T1000 (cell line): Measurements from ENCODE around the gene FSTL4.
A peak's percentile ranks its signal among the peaks of the same experiment; 100 is the strongest.

Experiments
- DNase-seq: peaks from one replicate; lab custom pipeline; 2025; ENCODE audit warnings: mixed read lengths; lab: John Stamatoyannopoulos, UW

The FSTL4 gene

DNA sequence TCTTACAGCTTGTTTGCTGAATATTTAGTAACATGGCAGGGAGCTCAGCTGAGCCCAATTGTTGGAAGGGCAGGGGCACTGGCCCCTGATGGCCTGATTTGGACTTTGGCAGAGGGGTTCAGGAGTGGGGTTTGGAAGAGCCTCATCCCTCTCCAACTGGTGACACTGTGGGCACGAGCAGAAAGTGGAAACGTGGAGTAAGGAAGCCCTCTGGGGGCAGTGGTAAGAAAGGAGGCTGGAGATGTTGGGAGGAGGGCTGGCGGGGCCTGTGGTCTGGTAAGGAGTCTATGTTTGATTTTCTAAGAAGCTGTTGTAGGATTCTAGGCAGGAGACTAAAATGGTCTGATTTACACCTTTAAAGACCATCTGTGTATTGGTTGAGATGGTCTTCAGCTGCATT, 351.6 kb downstream of the FSTL4 start:
- DNase-seq = no peak

DNA sequence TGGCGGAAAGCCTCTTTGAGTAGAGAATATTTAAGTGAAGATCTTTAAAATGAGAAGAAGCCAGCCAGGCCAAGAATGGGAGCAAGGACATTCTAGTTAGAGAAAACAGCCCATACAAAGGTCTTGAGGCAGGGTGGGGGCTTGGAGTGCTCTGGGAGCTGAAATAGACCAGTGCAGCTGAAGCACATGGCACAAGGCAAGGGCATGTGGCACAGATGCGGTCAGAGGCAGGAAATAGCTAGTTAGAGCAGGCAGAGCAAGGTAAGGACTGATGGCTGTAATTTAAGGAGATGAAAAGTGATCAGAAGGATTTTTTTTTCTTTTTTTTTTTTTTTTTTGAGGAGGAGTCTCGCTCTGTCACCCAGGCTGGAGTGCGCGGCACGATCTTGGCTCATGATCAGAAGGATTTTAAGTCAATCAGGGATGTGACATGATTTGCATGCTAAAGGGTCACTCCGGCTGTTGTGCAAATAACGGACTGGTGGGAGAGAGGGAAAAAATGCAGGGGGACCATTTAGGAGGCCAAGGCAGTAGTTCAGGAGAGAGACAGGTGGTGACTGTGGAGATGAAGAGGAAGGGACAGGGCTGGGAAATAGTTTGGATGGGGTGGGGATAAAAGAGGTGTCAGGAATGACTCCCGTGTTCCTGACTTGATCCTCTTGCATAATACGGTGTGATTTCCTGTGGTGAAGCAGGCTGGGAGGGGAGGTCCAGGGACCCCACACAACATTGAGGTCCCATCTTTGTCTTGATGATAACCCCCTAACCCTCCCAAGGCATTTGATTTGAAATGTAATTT, 352.9 kb downstream of the FSTL4 start:
- DNase-seq = no peak

DNA sequence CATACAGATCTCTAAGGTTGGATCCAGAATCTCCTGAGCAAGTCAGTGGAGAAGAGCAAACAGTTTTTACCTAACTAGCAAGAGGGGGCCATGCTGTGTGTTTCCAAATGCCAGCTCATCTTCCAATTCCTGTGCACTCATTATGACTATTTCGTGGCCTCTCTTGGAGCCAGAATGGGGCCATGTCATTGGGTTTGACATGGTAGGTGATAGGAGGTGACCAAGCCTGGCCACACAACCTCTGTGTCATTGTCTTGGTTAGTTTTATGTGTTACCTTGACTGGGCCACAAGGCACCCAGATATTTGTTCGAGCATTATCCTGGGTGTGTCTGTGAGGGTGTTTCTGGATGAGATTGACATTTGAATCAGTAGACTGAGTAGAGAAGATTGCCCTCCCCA, 354.4 kb downstream of the FSTL4 start:
- DNase-seq = no peak

DNA sequence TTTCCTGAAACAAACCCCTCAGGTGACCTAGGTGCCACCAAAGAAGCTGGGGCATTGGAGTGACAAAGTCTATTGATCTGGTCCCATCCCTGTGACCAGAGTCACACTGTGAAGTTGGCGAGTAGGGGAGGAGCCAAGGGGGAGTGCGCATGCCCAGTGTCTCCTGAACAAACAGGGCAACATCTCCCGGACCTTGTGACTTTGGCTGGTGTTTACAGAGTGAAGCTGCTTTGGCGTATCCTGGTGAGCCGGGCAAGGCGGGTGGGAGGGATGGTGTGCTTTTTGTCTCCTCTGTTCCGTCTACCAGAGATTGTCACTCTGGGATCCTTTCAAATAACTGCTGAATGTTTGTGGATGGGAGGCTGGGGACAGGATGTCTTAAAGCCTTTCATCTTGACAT, 356.1 kb downstream of the FSTL4 start:
- no peak for DNase-seq

DNA sequence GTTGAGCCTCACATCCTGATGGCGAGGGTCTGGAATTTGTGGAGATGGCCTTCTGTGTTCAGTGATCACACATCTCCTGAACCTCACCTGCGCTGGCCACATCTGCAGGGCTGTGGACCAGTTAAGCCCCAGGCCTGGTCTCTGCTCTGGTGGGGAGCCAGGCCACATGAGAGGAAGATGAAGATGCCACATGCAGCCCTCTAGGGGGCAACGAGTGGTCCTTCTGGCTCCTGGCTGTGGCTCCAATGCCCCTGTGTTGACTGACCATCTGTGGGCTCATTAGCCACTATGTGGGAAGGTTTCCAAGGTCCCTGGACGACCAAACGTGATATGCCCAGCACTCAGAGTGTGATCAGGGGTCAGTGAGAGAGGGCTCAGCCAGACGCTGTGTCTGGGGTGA, 357.5 kb downstream of the FSTL4 start:
- DNase-seq = no peak

DNA sequence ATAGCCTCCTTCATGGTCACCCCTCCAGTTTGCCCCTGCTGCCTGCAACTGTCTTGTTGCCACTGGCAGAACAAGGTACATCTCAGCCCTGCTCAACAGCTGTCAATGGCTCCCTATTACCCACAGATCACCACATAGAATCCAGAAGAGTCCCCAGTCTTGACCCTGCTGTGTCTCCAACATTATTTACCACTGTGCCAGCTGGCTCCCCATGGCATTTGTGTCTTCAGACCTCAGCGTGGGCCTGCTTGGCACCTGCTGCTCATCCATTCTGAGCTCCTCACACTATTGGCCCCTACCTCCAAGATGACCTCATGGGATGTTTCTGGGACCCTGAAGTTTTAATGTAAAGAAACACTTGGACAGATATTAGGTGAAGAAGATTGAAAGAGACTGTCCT, 358.7 kb downstream of the FSTL4 start:
- DNase-seq = no peak

DNA sequence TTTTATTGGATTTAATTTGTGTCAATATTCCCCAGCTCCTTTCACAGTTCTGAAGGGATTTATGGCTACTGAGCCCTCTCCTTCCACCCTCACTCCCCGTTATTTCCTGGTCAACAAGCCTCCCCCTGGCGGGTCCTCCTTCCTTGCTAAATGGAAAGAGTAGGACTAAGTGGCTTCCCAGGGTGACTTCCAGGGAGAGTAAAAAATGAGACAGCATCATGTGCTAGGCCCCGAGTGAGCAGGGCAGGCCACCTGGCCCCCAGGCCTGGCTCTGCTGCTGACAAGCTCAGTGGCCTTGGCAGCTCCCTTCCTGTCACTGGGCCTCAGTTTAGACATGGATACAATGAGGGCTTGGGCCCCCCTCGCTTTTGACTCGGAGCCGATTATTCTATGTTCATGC, 359.3 kb downstream of the FSTL4 start:
- no peak for DNase-seq

DNA sequence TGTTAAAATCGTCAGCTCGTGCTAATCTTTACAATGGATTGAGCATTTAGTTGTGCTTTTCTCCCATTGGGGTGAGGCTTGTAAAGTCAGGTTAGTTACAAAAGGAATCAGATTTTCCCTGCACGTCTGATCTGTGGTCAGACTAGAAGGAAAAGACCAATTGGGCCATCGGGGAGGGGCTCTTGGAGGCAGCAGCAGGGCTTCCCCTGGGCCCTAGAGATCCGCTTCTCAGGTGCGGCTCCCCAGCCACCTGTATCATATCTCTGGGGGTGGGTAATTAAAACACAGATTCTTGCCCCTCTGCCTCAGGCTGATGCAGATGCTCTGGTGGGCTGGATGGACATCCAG, 360.2 kb downstream of the FSTL4 start:
- no peak for DNase-seq

DNA sequence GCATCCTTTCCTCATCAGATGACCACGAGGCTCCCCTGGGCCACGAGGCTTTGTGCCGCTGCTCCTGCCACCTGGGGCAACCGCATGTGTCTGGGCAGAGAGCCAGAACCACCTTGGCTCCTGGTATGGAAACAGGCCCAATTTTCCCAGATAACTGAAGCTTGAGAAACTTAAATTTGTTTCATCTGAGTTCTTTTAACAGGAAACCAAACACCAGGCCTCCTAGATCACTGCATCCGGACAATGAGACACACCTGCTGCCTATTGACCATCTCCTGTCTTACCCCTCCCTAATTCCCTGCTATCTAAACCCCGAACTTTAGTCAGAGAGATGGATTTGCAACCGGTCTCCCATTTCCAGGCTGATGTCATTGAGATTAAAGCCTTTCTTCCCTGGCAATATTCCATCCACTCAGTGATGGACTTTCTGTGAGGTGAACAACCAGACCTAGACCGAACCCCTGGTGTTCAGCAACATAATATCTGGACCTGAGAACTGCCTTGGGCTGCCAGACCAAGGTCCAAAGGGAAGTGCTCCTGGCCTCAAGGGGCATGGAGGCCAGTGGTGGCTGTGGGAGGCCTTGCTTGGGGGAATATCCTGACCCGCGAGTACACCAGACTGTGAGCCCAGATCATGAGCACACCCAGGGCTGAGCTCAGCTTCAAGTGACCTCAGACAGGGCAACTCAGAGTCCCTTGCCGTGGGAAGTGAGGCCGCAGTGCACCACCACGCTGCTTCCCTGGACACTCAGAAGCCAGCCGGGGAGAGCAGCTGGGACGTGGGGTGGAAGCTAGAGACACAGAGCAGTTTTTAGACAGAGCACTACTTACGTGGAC, 360.8 kb downstream of the FSTL4 start:
- no peak for DNase-seq

DNA sequence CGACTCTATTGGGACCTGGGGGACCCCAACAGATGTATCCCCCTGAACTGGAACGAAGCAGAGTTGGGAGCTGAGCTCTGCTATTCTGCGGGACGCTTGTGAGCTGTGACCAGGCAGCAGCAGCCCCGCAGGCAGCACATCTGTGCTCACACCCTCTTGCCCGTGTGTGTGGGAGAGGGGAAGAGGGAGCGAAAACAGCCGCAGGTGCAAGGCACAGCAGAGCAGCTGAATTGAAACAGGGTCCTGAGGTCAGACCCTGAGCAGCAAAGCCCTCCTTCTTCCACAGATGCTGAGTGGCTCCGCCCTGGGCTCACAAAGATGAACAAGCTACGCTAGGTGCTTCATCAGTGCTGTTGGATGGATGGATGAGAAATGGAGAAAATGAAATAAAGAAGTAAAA, 361.8 kb downstream of the FSTL4 start:
- no peak for DNase-seq

DNA sequence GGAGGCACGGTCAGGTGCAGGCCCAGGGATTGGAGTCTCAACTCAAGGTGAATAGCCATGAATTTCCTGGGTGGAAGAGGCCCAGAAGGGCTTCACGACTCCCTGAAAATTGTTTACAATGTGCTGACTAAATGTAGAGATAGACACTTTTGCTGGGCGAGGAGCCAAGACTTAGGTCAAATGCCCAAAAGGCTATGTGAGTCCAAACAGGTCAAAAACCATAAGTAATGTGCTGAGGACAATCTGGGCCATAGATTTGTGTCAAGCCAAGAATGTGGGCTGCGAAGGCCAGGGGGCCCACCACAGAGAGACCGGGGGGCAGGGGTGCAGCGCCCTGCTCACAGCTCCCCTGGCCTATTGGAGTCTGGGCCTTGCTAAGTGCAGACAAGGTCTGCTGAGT, 362.7 kb downstream of the FSTL4 start:
- no peak for DNase-seq

DNA sequence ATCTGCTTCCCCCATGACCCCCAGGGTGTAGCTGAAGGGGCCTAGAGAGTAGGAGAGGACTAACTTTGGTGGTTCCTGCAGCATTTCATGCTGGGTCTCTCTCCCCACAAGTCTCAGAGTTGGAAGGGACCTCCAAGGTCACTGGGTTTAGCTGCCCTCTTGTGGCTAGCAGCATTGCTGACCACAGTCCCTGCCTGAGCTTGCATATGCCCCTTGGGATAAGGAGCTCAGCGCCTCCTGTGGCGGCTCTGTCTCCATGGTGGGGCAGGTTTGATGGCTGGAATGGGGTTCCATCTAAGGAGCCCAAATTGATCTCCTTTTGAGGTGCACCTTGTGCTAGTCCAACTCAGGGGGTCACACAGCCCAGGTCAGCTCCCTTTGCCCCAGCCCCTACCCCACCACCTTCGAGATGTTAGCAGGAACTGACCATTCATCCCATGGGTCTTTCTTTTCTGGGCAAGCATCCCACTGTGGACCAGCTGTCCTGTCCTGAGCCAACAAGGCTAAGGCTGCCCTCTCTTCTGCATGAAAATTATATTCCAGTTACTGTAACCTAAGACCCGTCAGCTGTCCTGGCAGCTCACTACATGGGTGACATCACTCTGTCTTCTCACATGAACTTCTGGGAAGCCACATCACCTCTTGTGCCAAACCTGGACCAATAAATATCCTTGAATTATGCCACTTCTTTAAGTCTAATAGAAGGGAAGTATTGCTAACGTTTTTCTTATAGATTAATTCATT, 364.3 kb downstream of the FSTL4 start:
- DNase-seq = no peak

DNA sequence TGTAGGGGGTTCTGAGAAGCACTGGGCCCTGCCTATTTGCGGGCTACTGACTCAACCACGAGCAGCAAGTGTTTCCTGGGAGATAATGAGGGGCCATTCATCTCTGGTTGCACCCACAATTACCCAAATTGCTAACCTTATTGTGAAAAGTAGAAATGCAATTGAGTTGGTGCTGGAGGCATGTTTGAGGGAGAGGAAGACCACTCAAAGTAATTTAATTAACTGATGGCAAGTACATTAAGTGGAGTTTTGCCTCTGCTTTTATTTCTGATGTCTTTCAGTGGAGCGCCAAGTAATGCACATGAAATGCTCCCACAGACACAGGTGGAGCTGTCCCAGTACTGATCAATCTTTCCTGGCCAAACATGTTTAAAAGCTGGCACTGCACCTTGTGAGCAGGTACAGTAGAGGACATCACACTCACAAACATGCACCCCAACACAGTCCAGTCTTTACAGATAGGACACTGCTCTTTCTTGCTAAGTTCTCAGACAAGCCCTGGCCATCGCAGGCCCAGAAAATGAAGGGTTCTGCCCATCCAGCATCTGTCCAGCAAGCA, 365.1 kb downstream of the FSTL4 start:
- DNase-seq = no peak

DNA sequence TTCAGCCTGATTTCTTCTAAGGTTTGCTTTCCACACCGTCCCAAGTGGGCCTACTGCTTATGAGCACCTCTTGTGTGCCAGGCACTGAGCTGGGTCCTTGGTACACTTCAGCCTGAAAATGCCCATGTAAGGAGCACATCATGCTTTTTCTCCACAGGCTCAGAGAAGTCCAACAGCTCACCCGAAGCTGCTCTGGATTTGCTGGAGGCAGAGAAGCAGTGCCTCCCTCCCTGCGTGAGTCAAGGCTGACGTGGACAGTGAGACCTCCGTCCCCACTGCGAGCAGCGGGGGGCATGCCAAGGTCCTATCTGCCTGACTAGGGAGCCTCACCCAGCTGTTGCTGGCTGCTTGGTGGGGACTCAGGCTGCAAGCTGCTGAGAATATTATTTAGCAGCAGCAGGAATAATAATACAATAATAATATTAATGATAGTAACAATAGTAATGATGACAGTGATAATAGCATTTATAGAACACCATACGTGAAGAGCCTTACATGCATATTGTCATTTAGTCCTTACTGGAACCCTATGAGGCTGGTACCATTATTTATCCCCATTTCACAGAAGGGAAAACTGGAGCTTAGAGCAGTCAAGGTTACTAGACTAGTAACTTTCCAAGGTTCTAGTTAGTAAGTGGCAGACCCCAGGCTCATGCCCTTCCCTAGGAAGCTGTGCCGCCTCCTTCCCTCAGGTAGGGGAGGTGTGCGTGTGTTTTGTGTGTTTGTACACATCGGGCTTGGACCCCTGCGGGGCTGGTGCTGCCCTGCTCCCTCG, 365.8 kb downstream of the FSTL4 start:
- DNase-seq = peak; percentile 44

DNA sequence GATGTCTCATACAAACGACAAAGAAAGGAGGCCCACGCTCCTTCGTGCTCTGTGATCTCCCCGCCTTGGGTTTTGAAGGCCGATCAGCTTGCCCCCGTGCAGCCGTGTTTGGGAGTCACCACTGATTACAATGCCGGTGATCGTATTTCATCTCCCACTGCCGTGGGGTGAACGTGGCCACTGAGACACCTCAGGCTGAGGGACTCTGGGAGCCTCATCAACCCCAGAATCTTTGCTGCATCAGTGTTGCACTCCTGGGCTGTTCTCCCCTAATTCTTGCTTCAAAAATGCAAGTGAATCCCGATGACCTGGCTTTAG, 366.3 kb downstream of the FSTL4 start:
- no peak for DNase-seq

DNA sequence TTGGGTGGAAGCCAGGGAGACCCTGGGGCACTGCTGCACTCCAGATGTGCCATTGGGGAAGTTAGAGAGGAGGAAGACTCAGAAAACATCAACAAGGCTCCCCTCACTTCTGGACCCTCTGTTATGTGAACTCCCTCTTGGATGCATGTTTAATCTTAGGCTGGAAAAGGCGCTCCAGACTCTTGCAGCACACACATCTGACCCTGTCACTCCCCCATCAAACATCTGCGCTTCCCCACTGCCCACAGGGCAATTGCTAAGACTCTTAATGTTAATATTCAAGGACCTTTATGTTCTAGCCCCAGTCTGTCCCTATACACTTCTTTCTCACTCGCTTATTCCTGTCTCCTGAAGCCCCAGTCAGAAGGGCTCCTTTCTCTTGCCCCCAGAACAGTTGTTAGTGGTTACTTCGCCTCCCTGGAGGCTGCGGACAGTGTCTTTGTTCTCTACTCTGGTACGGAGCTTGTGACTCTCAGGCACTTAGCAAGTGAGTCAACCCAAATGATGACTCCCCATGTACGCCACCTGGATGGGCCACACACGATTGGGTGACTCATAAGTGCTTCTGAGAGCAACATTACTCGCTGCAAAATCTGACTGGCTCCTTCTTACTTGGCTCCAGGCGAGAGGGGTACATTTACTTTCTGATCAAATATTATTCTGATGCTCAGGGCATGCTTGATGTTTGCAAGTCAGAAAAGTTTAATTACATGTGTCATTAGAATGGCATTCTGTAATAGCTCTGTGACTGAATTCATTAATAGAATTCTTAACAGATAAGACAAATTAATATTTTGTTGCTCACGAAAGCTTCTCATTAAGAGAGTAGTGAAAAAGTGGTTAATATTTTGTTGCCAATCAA, 366.9 kb downstream of the FSTL4 start:
- DNase-seq = peak; percentile 80

DNA sequence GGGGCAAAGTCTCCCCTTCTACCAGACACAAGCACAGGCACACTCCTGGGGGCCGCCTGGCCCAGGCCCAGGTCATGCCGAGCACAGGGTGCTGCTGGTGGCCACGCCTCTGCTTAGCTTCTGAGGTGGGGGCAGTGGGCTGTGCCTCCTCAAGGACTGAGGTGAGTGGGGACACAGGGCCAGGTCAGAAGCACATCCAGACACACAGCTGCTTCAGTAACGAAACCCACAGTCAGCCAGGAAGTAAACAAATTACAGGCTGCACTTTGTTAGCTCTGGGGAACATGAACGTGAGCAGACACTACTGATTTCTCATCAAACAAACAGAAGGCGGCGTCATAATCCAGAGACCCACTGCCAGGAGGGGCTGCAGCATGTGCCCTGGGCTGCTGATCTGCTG, 368.1 kb downstream of the FSTL4 start:
- no peak for DNase-seq

DNA sequence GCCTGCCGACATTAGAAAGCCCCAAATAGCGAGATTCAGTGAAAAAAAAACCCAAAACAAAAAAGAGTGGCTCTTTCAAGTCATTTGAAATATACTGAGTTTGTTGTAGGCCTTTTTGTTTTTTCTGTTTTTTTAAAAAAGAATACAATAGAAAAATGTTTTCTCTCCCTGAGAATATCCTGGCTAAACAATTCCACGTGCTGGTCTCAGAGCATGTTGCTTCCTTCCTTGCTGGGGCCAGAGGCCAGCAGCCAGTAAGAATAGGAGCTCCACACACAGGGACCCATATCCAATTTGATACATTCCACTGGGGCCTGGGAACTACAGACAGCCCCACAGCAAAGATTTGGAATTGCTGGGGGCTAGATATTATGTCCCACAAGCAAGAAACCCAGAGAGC, 369.1 kb downstream of the FSTL4 start:
- DNase-seq = no peak

DNA sequence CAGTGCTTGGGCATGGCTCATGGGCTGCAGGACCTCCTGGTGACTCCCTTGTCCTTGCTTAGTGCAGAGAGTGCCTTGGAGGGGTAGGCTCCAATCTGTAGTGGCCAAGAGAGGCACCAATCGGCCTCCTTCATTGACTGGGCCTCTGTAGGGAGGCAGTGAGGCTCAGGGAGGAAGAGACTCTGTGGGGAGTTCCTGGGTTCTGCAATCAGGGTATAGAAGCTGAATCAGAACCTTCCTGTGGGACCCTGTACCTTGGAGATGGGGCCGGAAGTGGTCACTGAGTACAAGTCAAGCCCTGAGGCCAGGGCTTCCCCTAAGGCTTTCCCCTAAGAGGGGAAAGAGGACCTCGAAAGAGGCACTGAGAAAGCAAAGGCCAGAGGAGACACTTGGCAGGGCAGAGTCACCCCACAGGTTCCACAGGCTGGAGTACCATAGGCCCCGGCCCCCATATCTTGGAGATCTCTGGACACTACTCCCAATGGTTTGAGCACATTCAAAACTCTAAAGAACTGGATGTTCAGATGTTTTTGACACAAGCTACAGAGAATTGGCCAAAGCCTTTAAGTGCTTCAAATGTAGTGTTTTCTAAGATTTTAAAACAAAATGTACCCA, 370.0 kb downstream of the FSTL4 start:
- DNase-seq = no peak
